ENCODE results near the gene ZNF281.
"Not testable (repeated sequence)": the region's sequence is repeated elsewhere in the genome, so short reads cannot be mapped to it uniquely, and the experiment has no call there.

The ZNF281 gene

DNA sequence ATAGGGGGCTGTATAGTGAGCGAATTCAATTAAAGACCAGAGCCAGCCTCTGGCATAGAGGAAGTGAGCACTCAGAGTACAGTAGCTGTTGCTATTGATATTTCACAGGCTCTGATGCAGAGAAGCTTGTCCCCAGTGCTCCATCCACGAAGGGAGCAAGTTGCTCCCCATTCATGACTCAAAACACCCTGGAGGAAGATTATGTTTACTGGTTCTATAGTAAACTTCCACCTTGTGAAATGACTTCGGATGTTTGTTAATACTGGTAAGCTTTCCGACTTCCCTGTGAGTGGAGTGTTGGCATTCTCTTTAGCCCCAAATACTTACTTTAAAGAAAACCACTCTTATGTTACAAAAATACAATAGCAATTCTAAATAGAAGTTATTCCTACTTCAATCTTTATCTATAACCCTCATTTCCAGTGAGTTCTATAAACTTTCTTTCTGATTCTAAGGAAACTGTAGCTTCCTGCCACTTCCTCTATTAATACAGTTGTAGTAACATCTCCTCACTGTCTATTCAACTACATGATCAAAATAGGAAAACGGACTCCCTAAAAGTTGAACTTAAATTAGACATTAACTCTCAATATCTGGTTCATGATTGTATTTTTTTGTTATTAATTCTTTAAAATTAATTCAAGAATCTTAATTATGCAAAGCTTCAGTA, 46.4 kb downstream of the ZNF281 start:
- no peak for DNase-seq (ENCODE audit: low read depth)

DNA sequence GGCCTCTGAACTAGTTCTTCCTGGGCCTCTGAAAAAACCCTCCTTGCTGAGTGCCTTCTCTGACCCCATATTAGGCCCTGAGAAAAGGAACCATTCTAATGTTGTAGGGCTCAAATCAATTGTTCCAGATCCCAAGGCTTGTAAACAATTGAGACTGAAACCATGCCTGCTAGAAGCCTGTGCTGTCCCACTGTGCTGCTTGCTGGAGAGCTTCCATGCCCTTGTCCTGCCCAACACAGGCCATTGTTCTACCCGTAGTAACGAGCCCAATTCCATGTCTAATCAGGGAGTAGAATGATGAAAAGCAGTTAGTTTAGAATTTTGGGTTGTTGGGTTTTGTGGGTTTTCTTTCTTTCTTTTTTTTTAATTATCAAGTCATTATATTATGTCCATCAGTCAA, 47.4 kb downstream of the ZNF281 start:
- no peak for DNase-seq (ENCODE audit: low read depth)

DNA sequence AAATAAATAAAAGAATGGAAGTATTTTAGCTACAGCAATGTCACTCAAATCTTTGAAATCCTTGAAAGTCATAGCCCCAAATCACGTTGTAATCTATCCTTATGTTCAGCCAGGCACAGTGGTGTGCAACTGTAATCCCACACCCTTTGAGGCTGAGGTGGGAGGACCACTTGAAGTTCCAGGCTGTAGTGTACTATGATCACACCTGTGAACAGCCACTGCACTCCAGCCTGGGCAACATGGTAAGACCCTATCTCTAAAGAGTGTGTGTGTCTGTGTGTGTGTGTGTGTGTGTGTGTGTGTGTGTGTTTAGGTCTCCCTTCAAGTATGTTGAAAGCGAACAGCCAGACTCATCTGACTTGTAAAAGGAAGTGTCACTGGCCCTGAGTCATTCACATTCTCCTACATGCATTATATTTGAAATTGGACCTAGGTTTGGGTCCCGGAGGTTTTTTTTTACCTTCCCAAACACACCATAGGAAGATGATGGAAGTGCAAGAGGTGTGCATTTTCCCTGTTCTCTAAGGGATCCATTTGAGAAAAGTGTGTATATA, 50.1 kb downstream of the ZNF281 start:
- no peak for DNase-seq (ENCODE audit: low read depth)

DNA sequence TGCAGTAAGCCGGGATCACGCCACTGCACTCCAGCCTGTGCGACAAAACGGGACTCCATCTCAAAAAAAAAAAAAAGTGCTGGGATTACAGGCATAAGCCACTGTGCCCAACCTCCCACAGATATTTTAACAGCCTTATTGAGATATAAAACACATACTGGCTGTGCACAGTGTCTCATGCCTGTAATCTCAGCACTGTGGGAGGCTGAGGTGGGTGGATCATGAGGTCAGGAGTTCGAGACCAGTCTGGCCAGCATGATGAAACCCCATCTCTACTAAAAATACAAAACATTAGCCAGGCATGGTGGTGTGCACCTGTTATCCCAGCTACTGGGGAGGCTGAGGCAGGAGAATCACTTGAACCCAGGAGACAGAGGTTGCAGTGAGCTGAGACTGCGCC, 51.9 kb downstream of the ZNF281 start:
- not testable (repeated sequence) for DNase-seq (ENCODE audit: low read depth)

DNA sequence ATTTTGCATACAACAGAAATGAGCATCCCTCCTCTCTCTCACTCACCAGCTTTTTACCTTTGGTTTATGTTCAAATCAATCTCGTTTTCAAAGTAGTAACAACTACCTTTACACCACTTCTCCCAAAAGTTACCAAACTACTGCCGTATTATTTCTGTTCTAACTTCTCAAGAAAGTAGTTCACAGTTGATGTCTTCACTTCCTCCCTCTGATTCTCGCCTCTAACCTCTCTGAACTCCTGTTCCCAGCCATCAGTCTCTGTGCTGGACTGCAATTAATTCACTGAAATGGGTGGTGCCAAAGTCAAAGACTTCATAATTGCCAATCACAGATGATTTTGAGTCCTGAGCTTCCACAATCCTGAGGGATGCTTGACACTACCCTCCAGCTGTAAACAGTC, 54.0 kb downstream of the ZNF281 start:
- no peak for DNase-seq (ENCODE audit: low read depth)

Data from stimulated activated CD8-positive, alpha-beta memory T cell treated with anti-CD3 and anti-CD28 coated beads, Interleukin-7, amount 100 ng/mL, for 24 hours (primary cell).